Fibroblast of lung (primary cell): Measurements from ENCODE around the gene UQCRH.

ENCODE experiments used
- CTCF ChIP-seq, 2 donors: IDR thresholded peaks in 1 of 2; conservative IDR thresholded peaks in 1 of 2; 1 replicate in 1 of 2; 2 replicates in 1 of 2; pipeline ENCODE4 v1.5.1; 2011 to 2012; ENCODE audit warnings: low read length in 2 of 2, control low read depth in 1 of 2, inconsistent platforms in 1 of 2, low read depth in 1 of 2, mild to moderate bottlenecking in 1 of 2
- EZH2 ChIP-seq: IDR thresholded peaks from 2 replicates; pipeline ENCODE4 v1.5.1; 2012; ENCODE audit warnings: low read length, control low read depth, mild to moderate bottlenecking; ENCODE audit errors: missing control alignments

GRCh38 chr1:46363121-46363520, 59.6 kb downstream of the UQCRH start:
- no peak for TF ChIP-seq CTCF (conservative IDR thresholded peaks at IDR 0.05 in 1 of 2, IDR thresholded peaks at IDR 0.05 in 1 of 2; ENCODE audit: low read depth in 1 of 2, low read length in 2 of 2)
- TF ChIP-seq EZH2: no peak
